IMR-90 (cell line): ENCODE data around the gene SURF1. TPM values are rescaled to one million over a fixed set of nuclear protein-coding genes. Genes with fewer than 3 reads are reported as not detected.
A peak's percentile ranks its signal among the peaks of the same experiment; 100 is the strongest.

Source experiments
- ATAC-seq: fragments of 200-7000 bp; cut with Tn5 transposase; 2 replicates; pipeline ENCODE4 v1.9.1; 2020; ENCODE audit warnings: low read depth, mild to moderate bottlenecking, moderate library complexity
- BruUV-seq: library from RNA; stranded (reverse); fragments of 400-500 nt; replicated peaks from 2 replicates; lab custom pipeline; 2021; lab: Mats Ljungman, UMichigan
- CTCF ChIA-PET: fragments of 300-600 bp; formaldehyde crosslinking; extraction: SDS; loops from one replicate; lab custom pipeline; 2021; ENCODE audit warnings: antibody characterized with exemption; lab: Yijun Ruan, JAX
- POLR2A ChIA-PET: fragments of 300-600 bp; sonication (Branson Sonifier 250); formaldehyde crosslinking; loops from one replicate; lab custom pipeline; 2022; ENCODE audit warnings: antibody characterized with exemption; ENCODE audit not compliant: unreplicated experiment; lab: Charles Lee
- DNase-seq: peaks from one replicate; pipeline ENCODE4 v3.0.0; 2013
- H2AFZ ChIP-seq: replicated peaks from 2 replicates; pipeline ENCODE3; 2013; ENCODE audit warnings: low read length, mild to moderate bottlenecking; ENCODE audit not compliant: poor library complexity
- H2AK5ac ChIP-seq: 2 replicates; pipeline ENCODE4 v1.6.1; 2013; ENCODE audit warnings: low read depth, low read length, inconsistent platforms
- H2AK9ac ChIP-seq: replicated peaks from 2 replicates; pipeline ENCODE3; 2013; ENCODE audit warnings: mild to moderate bottlenecking, low read depth, low read length, moderate library complexity; ENCODE audit not compliant: poor library complexity
- H2BK120ac ChIP-seq: 2 replicates; pipeline ENCODE4 v1.6.1; 2013; ENCODE audit warnings: low read depth, low read length, inconsistent platforms
- H2BK15ac ChIP-seq: 3 replicates; pipeline ENCODE4 v1.6.1; 2013; ENCODE audit warnings: low read depth, low read length, inconsistent platforms
- H2BK20ac ChIP-seq: 2 replicates; pipeline ENCODE4 v1.6.1; 2013; ENCODE audit warnings: low read depth, mild to moderate bottlenecking, inconsistent platforms, low read length, moderate library complexity
- H2BK5ac ChIP-seq: 2 replicates; pipeline ENCODE4 v1.6.1; 2013; ENCODE audit warnings: mild to moderate bottlenecking, low read depth, low read length, inconsistent platforms; ENCODE audit not compliant: poor library complexity, severe bottlenecking
- H3K14ac ChIP-seq: replicated peaks from 2 replicates; pipeline ENCODE4 v1.6.1; 2013; ENCODE audit warnings: low read depth, low read length, inconsistent platforms
- H3K18ac ChIP-seq: 2 replicates; pipeline ENCODE4 v1.6.1; 2013; ENCODE audit warnings: low read depth, low read length, control low read depth
- H3K23ac ChIP-seq: 2 replicates; pipeline ENCODE4 v1.6.1; 2013; ENCODE audit warnings: low read depth, low read length, inconsistent platforms
- H3K27ac ChIP-seq: 2 replicates; pipeline ENCODE4 v1.5.1; 2013; ENCODE audit warnings: mild to moderate bottlenecking, control low read depth, low read length; ENCODE audit not compliant: insufficient read depth
- H3K27me3 ChIP-seq: 2 replicates; pipeline ENCODE4 v1.6.1; 2013; ENCODE audit warnings: low read length; ENCODE audit not compliant: control insufficient read depth, insufficient read depth
- H3K36me3 ChIP-seq: 2 replicates; pipeline ENCODE4 v1.6.1; 2013; ENCODE audit warnings: low read length, mixed read lengths; ENCODE audit not compliant: control insufficient read depth, insufficient read depth
- H3K4ac ChIP-seq: 2 replicates; pipeline ENCODE4 v1.6.1; 2013; ENCODE audit warnings: low read depth, low read length, inconsistent platforms
- H3K4me1 ChIP-seq: 2 replicates; pipeline ENCODE4 v1.6.1; 2013; ENCODE audit warnings: low read length, mixed read lengths; ENCODE audit not compliant: control insufficient read depth, insufficient read depth
- H3K4me2 ChIP-seq: 2 replicates; pipeline ENCODE4 v1.6.1; 2013; ENCODE audit warnings: low read depth, mild to moderate bottlenecking, control low read depth, low read length, moderate library complexity
- H3K4me3 ChIP-seq: 2 replicates; pipeline ENCODE4 v1.5.1; 2013; ENCODE audit warnings: low read depth, mild to moderate bottlenecking, control low read depth, low read length, moderate library complexity; ENCODE audit not compliant: insufficient read depth
- H3K56ac ChIP-seq: 2 replicates; pipeline ENCODE4 v1.6.1; 2013; ENCODE audit warnings: low read length, inconsistent platforms; ENCODE audit not compliant: insufficient read depth; ENCODE audit errors: extremely low read depth
- H3K79me1 ChIP-seq, 2 experiments: 2 replicates each; pipeline ENCODE4 v1.6.1; 2013; ENCODE audit warnings: low read length in 2 of 2, inconsistent platforms in 1 of 2, low read depth in 1 of 2
- H3K9ac ChIP-seq: 2 replicates; pipeline ENCODE4 v1.6.1; 2013; ENCODE audit warnings: low read depth, low read length, control low read depth
- H3K9me1 ChIP-seq: 2 replicates; pipeline ENCODE4 v1.6.1; 2013; ENCODE audit warnings: low read length, inconsistent platforms; ENCODE audit not compliant: insufficient read depth
- H3K9me3 ChIP-seq: 2 replicates; pipeline ENCODE4 v1.6.1; 2013; ENCODE audit warnings: low read length; ENCODE audit not compliant: control insufficient read depth, insufficient read depth
- H4K20me1 ChIP-seq: 2 replicates; pipeline ENCODE4 v1.6.1; 2013; ENCODE audit warnings: low read length, inconsistent platforms; ENCODE audit not compliant: insufficient read depth
- H4K5ac ChIP-seq: 2 replicates; pipeline ENCODE4 v1.6.1; 2013; ENCODE audit warnings: mild to moderate bottlenecking, low read depth, low read length, control low read depth
- H4K8ac ChIP-seq, 2 experiments: 2 replicates each; pipeline ENCODE4 v1.6.1; 2013; ENCODE audit warnings: low read depth in 2 of 2, low read length in 2 of 2, control low read depth in 1 of 2, inconsistent platforms in 1 of 2
- H4K91ac ChIP-seq: 2 replicates; pipeline ENCODE4 v1.6.1; 2013; ENCODE audit warnings: low read depth, low read length, inconsistent platforms; ENCODE audit not compliant: insufficient read depth
- BHLHE40 ChIP-seq: fragments of 150-350 bp; IDR thresholded peaks from 2 replicates; pipeline ENCODE4 v1.6.1; 2016; ENCODE audit warnings: mild to moderate bottlenecking, low read depth, low read length
- CEBPB ChIP-seq: IDR thresholded peaks from 2 replicates; pipeline ENCODE4 v1.6.1; 2012; ENCODE audit warnings: low read depth, low read length, improper control_type of control experiment
- CHD1 ChIP-seq: IDR thresholded peaks from 2 replicates; pipeline ENCODE4 v1.6.1; 2012; ENCODE audit warnings: low read depth, low read length, improper control_type of control experiment
- ELK1 ChIP-seq: fragments of 150-350 bp; IDR thresholded peaks from 2 replicates; pipeline ENCODE4 v1.6.1; 2016; ENCODE audit warnings: low read depth, mild to moderate bottlenecking, low read length, moderate library complexity, borderline replicate concordance
- FOS ChIP-seq: fragments of 150-350 bp; IDR thresholded peaks from 2 replicates; pipeline ENCODE4 v1.6.1; 2016; ENCODE audit warnings: low read depth, low read length
- MAFK ChIP-seq: IDR thresholded peaks from 2 replicates; pipeline ENCODE4 v1.6.1; 2012; ENCODE audit warnings: low read depth, low read length, improper control_type of control experiment
- MAZ ChIP-seq: IDR thresholded peaks from 2 replicates; pipeline ENCODE4 v1.6.1; 2012; ENCODE audit warnings: low read depth, mild to moderate bottlenecking, low read length, improper control_type of control experiment, moderate library complexity, borderline replicate concordance
- MXI1 ChIP-seq: IDR thresholded peaks from 2 replicates; pipeline ENCODE4 v1.6.1; 2012; ENCODE audit warnings: low read depth, mild to moderate bottlenecking, low read length, moderate library complexity, borderline replicate concordance
- NFE2L2 ChIP-seq: fragments of 150-350 bp; IDR thresholded peaks from 2 replicates; pipeline ENCODE4 v1.6.1; 2016; ENCODE audit warnings: low read depth, mild to moderate bottlenecking, low read length
- POLR2A ChIP-seq: IDR thresholded peaks from 2 replicates; pipeline ENCODE4 v1.6.1; 2012; ENCODE audit warnings: mild to moderate bottlenecking, low read depth, low read length
- RCOR1 ChIP-seq: IDR thresholded peaks from 2 replicates; pipeline ENCODE4 v1.6.1; 2012; ENCODE audit warnings: mild to moderate bottlenecking, low read length, improper control_type of control experiment; ENCODE audit not compliant: insufficient replicate concordance
- RFX5 ChIP-seq: IDR thresholded peaks from 2 replicates; pipeline ENCODE4 v1.8.0; 2012; ENCODE audit warnings: low read depth, mild to moderate bottlenecking, low read length, moderate library complexity
- SMC3 ChIP-seq: fragments of 150-350 bp; IDR thresholded peaks from 2 replicates; pipeline ENCODE4 v1.6.1; 2016; ENCODE audit warnings: low read depth, mild to moderate bottlenecking, antibody characterized with exemption, low read length, moderate library complexity
- USF2 ChIP-seq: fragments of 150-350 bp; IDR thresholded peaks from 2 replicates; pipeline ENCODE4 v1.6.1; 2017; ENCODE audit warnings: mild to moderate bottlenecking, antibody characterized with exemption, low read length, low read depth
- WGBS, 2 experiments: methylation state at CpG; one replicate each; pipeline versions ENCODE4 v1.1.5 to v1.1.7; 2013; ENCODE audit warnings: missing lambda C conversion rate in 2 of 2; ENCODE audit not compliant: insufficient read length in 1 of 2; ENCODE audit errors: extremely low coverage in 2 of 2; 5-methylcytosine and 5-hydroxymethylcytosine counted together
- dilution Hi-C: fragments of 300-500 bp; cut with HindIII; formaldehyde crosslinking; loops from one replicate; pipeline ENCODE4 v1.14.3; 2018; ENCODE audit warnings: low sequenced_read_pairs; ENCODE audit not compliant: unreplicated experiment
- in situ Hi-C: fragments of 300-500 bp; cut with MboI; formaldehyde crosslinking; loops from 3 replicates; pipeline ENCODE4 v1.14.3; 2019; ENCODE audit warnings: low sequenced_read_pairs, inconsistent platforms, mixed read lengths
- intact Hi-C: fragments of 100-400 bp; cut with micrococcal nuclease; formaldehyde crosslinking; loops from 2 replicates; pipeline ENCODE4 v1.10.0; 2022
- polyA plus RNA-seq, 3 experiments: library from polyadenylated mRNA; depleted of rRNA; stranded (reverse); fragments of >200 nt; gene quantifications; 2 replicates each; pipeline ENCODE4 v1.2.3, GENCODE V29; 2012; ENCODE audit warnings: low replicate concordance in 1 of 3
- total RNA-seq: library from RNA; depleted of rRNA; stranded (reverse); fragments of >200 nt; gene quantifications from 2 replicates; pipeline ENCODE4 v1.2.3, GENCODE V29; 2012

SURF1 gene
- total and polyA plus RNA-seq, 2 of the 4 experiments (the other 2 are of a cell fraction) = 15.1 to 24.5 TPM

GRCh38 chr9:133348718-133349573 lies 7.3 kb downstream of the SURF1 start:
- BruUV-seq = TSS peak; percentile 78
- peak overlapping the region; percentile 74 for H3K4me3 ChIP-seq
- H2AFZ ChIP-seq = no peak overlapping the region
- H2BK15ac ChIP-seq = no peak overlapping the region
- no peak overlapping the region for H3K18ac ChIP-seq
- no peak overlapping the region for H2BK120ac ChIP-seq
- no peaks in the 10 kb centered on the region for H3K27me3 ChIP-seq
- H2AK9ac ChIP-seq = peak overlapping the region; percentile 99
- peak overlapping the region; percentile 86 for H3K4ac ChIP-seq
- H3K56ac ChIP-seq = peak overlapping the region; percentile 68
- H3K9me1 ChIP-seq = peaks cover 6% of the 10 kb centered on the region; the same call in 1 of the 2 replicates
- POLR2A ChIA-PET = interaction anchor here (1.1 kb wide), 1 partner anchor 8 kb away, joined by 6 read pairs; no protein-coding TSS in a partner anchor
- intact Hi-C loops (no loop called here), in situ Hi-C loops (no loop called here), dilution Hi-C loops (no loop called here)
- H4K20me1 ChIP-seq = peaks cover 63% of the 10 kb centered on the region
- H3K9me3 ChIP-seq = no peaks in the 10 kb centered on the region
- CTCF ChIA-PET = interaction anchor here (0.6 kb wide), 1 partner anchor 996 kb away, joined by 5 read pairs; no protein-coding TSS in a partner anchor
- 1% methylated on average over 11 of the region's 25 CpGs; no CpG with 5 or more reads in 1 of the 2 experiments for WGBS, 2 experiments
- peak overlapping the region; percentile 42; the same call in 1 of the 2 replicates for H4K5ac ChIP-seq
- peaks cover 63% of the 10 kb centered on the region for H3K36me3 ChIP-seq
- H2BK5ac ChIP-seq = peak overlapping the region; percentile 97
- peaks cover 25 to 72% of the 10 kb centered on the region in 2 experiments for H3K79me1 ChIP-seq
- H4K8ac ChIP-seq = peak overlapping the region; percentile 6 to 85; a peak in 3 of 4 replicates
- H3K14ac ChIP-seq = peak overlapping the region; percentile 80
- no peak for DNase-seq
- ATAC-seq = no peak
- H3K4me1 ChIP-seq = peaks cover 16% of the 10 kb centered on the region
- no peak overlapping the region for H2BK20ac ChIP-seq
- peak overlapping the region; percentile 81 for H4K91ac ChIP-seq
- H2AK5ac ChIP-seq = peak overlapping the region; percentile 93
- peak overlapping the region; percentile 100 for H3K4me2 ChIP-seq
- H3K23ac ChIP-seq = peak overlapping the region; percentile 91
- peak overlapping the region; percentile 96 for H3K9ac ChIP-seq
- peak overlapping the region; percentile 94 for H3K27ac ChIP-seq
- no peak for TF ChIP-seq CHD1
- TF ChIP-seq NFE2L2 = no peak
- TF ChIP-seq RFX5 = no peak
- TF ChIP-seq FOS = no peak
- no peak for TF ChIP-seq MAZ
- TF ChIP-seq CEBPB = no peak
- no peak for TF ChIP-seq USF2
- TF ChIP-seq POLR2A = no peak
- no peak for TF ChIP-seq MXI1
- TF ChIP-seq BHLHE40 = no peak
- no peak for TF ChIP-seq ELK1
- TF ChIP-seq RCOR1 = no peak
- TF ChIP-seq SMC3 = no peak
- TF ChIP-seq MAFK = no peak
